ACHN (cell line): ENCODE data around the gene GNG7.
"Not testable (repeated sequence)": the region's sequence is repeated elsewhere in the genome, so short reads cannot be mapped to it uniquely, and the experiment has no call there.

Experiments used
- DNase-seq: peaks from one replicate; pipeline ENCODE4 v3.0.0-alpha.2; 2015
- in situ Hi-C: cut with HindIII; loops from 2 replicates; pipeline ENCODE4 v1.10.0; 2017; ENCODE audit warnings: low sequenced_read_pairs, low pct_ligation_motif_present, low pct_unique_long_range_greater_than_20kb

Gene GNG7

GRCh38 chr19:2594319-2594718 lies 108.2 kb downstream of the GNG7 start:
- DNase-seq: no peak
- in situ Hi-C loops: no loop called here

GRCh38 chr19:2592824-2593223 lies 109.7 kb downstream of the GNG7 start:
- in situ Hi-C loops: no loop called here
- no peak for DNase-seq

- no peak for DNase-seq
- in situ Hi-C loops: no loop called here
Observed at GRCh38 chr19:2591537-2592291, 110.8 kb downstream of the GNG7 start.

GRCh38 chr19:2590630-2591399 lies 111.7 kb downstream of the GNG7 start:
- DNase-seq: no peak
- in situ Hi-C loops: no loop called here

GRCh38 chr19:2589441-2589840 lies 113.1 kb downstream of the GNG7 start:
- in situ Hi-C loops: no loop called here
- no peak for DNase-seq

- in situ Hi-C loops: no loop called here
- no peak for DNase-seq
Observed at GRCh38 chr19:2588081-2588777, 114.3 kb downstream of the GNG7 start.

GRCh38 chr19:2587001-2587719 lies 115.3 kb downstream of the GNG7 start:
- no peak for DNase-seq
- in situ Hi-C loops: no loop called here

- DNase-seq: no peak
- in situ Hi-C loops: no loop called here
Observed at GRCh38 chr19:2586196-2586595, 116.3 kb downstream of the GNG7 start.

GRCh38 chr19:2584002-2584401 lies 118.5 kb downstream of the GNG7 start:
- DNase-seq: no peak
- in situ Hi-C loops: no loop called here

- in situ Hi-C loops: no loop called here
- DNase-seq: peak; percentile 8
Observed at GRCh38 chr19:2582984-2583956, 119.2 kb downstream of the GNG7 start.

- in situ Hi-C loops, DNase-seq: not testable (repeated sequence)
Observed at GRCh38 chr19:2580396-2580795, 122.1 kb downstream of the GNG7 start.

GRCh38 chr19:2579678-2580280 lies 122.7 kb downstream of the GNG7 start:
- in situ Hi-C loops: no loop called here
- no peak for DNase-seq

GRCh38 chr19:2578901-2579677 lies 123.4 kb downstream of the GNG7 start:
- in situ Hi-C loops: no loop called here

GRCh38 chr19:2578391-2578890 lies 124.1 kb downstream of the GNG7 start:
- peak; percentile 72 for DNase-seq
- in situ Hi-C loops: no loop called here

More at GRCh38 chr19:2578901-2579677, 123.4 kb downstream of the GNG7 start:
- peak; percentile 91 for DNase-seq

- in situ Hi-C loops: no loop called here
- DNase-seq: no peak
Observed at GRCh38 chr19:2577722-2578335, 124.7 kb downstream of the GNG7 start.
